Measurements from ENCODE around the gene KDM4B.

DNA sequence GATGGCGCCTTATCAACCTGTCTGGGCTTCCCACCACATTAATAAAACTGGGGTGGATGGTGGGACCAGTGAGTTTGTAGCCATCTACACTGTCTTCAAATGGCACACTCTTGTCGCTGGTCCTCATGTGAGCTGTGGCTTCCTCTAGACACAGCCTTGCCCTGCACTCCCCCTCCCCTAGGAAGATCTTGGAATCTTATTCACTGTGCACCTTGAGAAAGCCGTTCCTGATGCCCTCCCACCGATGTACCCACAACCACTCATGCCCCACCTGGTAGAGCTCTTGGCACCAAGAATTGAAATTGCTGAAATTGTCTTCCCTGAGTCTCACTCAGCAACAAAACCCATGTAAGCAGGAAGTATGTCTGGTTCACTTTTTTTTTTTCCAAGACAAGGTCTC is 225.7 kb downstream of the KDM4B start:
- TF ChIP-seq CTCF (IDR thresholded peaks at IDR 0.05) (no peak), POLR2AphosphoS5 (IDR thresholded peaks at IDR 0.05) (no peak), POLR2A (IDR thresholded peaks at IDR 0.05) (no peak), EP300 (IDR thresholded peaks at IDR 0.05) (no peak)

Data from gastroesophageal sphincter (tissue), 3 donors.